Stimulated activated CD4-positive, alpha-beta T cell treated with anti-CD3 and anti-CD28 coated beads, TNF-alpha, amount 100 ng/mL, for 24 hours (primary cell): ENCODE results near the gene GYPC.
"Not testable (repeated sequence)": the region's sequence is repeated elsewhere in the genome, so short reads cannot be mapped to it uniquely, and the experiment has no call there.

ENCODE experiments used
- DNase-seq, 3 experiments: peaks; one replicate each; pipeline ENCODE4 v3.0.0-alpha.2; 2020; ENCODE audit warnings: low read depth in 3 of 3

GYPC gene

GRCh38 chr2:126699018-126699417, 43.1 kb downstream of the GYPC start:
- DNase-seq = no peak

- no peak for DNase-seq
Measured at GRCh38 chr2:126699716-126700581, 44.0 kb downstream of the GYPC start.

- DNase-seq = no peak
Measured at GRCh38 chr2:126700677-126701076, 44.7 kb downstream of the GYPC start.

- no peak for DNase-seq
Measured at GRCh38 chr2:126703311-126703710, 47.4 kb downstream of the GYPC start.

GRCh38 chr2:126704434-126705160, 48.6 kb downstream of the GYPC start:
- DNase-seq = no peak

- DNase-seq = no peak
Measured at GRCh38 chr2:126707191-126707590, 51.2 kb downstream of the GYPC start.

GRCh38 chr2:126707941-126708340, 52.0 kb downstream of the GYPC start:
- no peak for DNase-seq

- DNase-seq = no peak
Measured at GRCh38 chr2:126714191-126714965, 58.4 kb downstream of the GYPC start.

- DNase-seq = no peak
Measured at GRCh38 chr2:126715111-126715510, 59.2 kb downstream of the GYPC start.

GRCh38 chr2:126715576-126716406, 59.8 kb downstream of the GYPC start:
- DNase-seq = no peak

- not testable (repeated sequence) for DNase-seq
Measured at GRCh38 chr2:126717277-126717676, 61.3 kb downstream of the GYPC start.

GRCh38 chr2:126717928-126718327, 62.0 kb downstream of the GYPC start:
- no peak for DNase-seq

- no peak for DNase-seq
Measured at GRCh38 chr2:126719191-126719832, 63.4 kb downstream of the GYPC start.

GRCh38 chr2:126719833-126720351, 63.9 kb downstream of the GYPC start:
- DNase-seq = no peak

- no peak for DNase-seq
Measured at GRCh38 chr2:126720638-126721037, 64.7 kb downstream of the GYPC start.

GRCh38 chr2:126722081-126722480, 66.1 kb downstream of the GYPC start:
- DNase-seq = no peak

- no peak for DNase-seq
Measured at GRCh38 chr2:126722546-126722945, 66.6 kb downstream of the GYPC start.

GRCh38 chr2:126723281-126723815, 67.4 kb downstream of the GYPC start:
- no peak for DNase-seq

- no peak for DNase-seq
Measured at GRCh38 chr2:126725580-126725979, 69.6 kb downstream of the GYPC start.

- no peak for DNase-seq
Measured at GRCh38 chr2:126729896-126730295, 73.9 kb downstream of the GYPC start.
